ENCODE data around the gene NOL8. TPM values are rescaled to one million over a fixed set of nuclear protein-coding genes. Genes with fewer than 3 reads are reported as not detected.

Gene NOL8
- total and polyA plus RNA-seq, 4 donors = 5.3 to 21.2 (median 12.8) TPM

- no peak for TF ChIP-seq ZBTB33 (IDR thresholded peaks at IDR 0.05)
Observed at GRCh38 chr9:92332577-92333281, 7.6 kb upstream of the NOL8 start (continued).

GRCh38 chr9:92328225-92328624 is 3.1 kb upstream of the NOL8 start:
- Histone ChIP-seq H3K27me3 (ENCODE audit: control insufficient read depth in 4 of 4, insufficient read depth in 4 of 4, low read length in 3 of 4) (no peaks in the 10 kb centered on the region), H3K9ac (ENCODE audit: low read depth in 1 of 2, low read length in 2 of 2) (no peak overlapping the region), H3K4me1 (ENCODE audit: control insufficient read depth in 4 of 4, insufficient read depth in 4 of 4, low read length in 3 of 4) (peaks cover 0 to 20% (median 18%) of the 10 kb centered on the region in 4 donors), H3K9me3 (ENCODE audit: control insufficient read depth in 4 of 4, low read length in 3 of 4) (no peaks in the 10 kb centered on the region), H3K27ac (ENCODE audit: low read depth in 1 of 2, low read length in 2 of 2) (no peak overlapping the region), H3K4me3 (ENCODE audit: low read depth in 1 of 3, low read length in 3 of 3) (no peak overlapping the region), H3K36me3 (ENCODE audit: control insufficient read depth in 4 of 4, insufficient read depth in 3 of 4, low read depth in 1 of 4, low read length in 3 of 4) (no peaks in the 10 kb centered on the region)
- no peak for TF ChIP-seq MAX (IDR thresholded peaks at IDR 0.05)
- peak; percentile 14 to 20 for TF ChIP-seq RAD21 (IDR thresholded peaks at IDR 0.05)
- TF ChIP-seq REST (IDR thresholded peaks at IDR 0.05) = no peak
- no peak for TF ChIP-seq HNF4A (conservative IDR thresholded peaks at IDR 0.05)
- TF ChIP-seq ATF3 (IDR thresholded peaks at IDR 0.05) = no peak
- TF ChIP-seq YY1 (IDR thresholded peaks at IDR 0.05) = no peak
- no peak for TF ChIP-seq TAF1 (conservative IDR thresholded peaks at IDR 0.05)
- WGBS = 52% methylated on average over 2 of the region's 2 CpGs
- DNase-seq (ENCODE audit: low spot score) = no peak

GRCh38 chr9:92327283-92327850 is 2.2 kb upstream of the NOL8 start:
- Histone ChIP-seq H3K36me3 (ENCODE audit: control insufficient read depth in 4 of 4, insufficient read depth in 3 of 4, low read depth in 1 of 4, low read length in 3 of 4) (peaks cover 0 to 8% (median 7%) of the 10 kb centered on the region in 4 donors), H3K27ac (ENCODE audit: low read depth in 1 of 2, low read length in 2 of 2) (no peak overlapping the region)
- WGBS = 87% methylated on average over 2 of the region's 2 CpGs

More at GRCh38 chr9:92327283-92327850, 2.2 kb upstream of the NOL8 start:
- Histone ChIP-seq H3K27me3 (ENCODE audit: control insufficient read depth in 4 of 4, insufficient read depth in 4 of 4, low read length in 3 of 4) (no peaks in the 10 kb centered on the region), H3K9ac (ENCODE audit: low read depth in 1 of 2, low read length in 2 of 2) (no peak overlapping the region), H3K4me1 (ENCODE audit: control insufficient read depth in 4 of 4, insufficient read depth in 4 of 4, low read length in 3 of 4) (peaks cover 0 to 20% (median 18%) of the 10 kb centered on the region in 4 donors), H3K9me3 (ENCODE audit: control insufficient read depth in 4 of 4, low read length in 3 of 4) (no peaks in the 10 kb centered on the region), H3K4me3 (ENCODE audit: low read depth in 1 of 3, low read length in 3 of 3) (no peak overlapping the region)
- no peak for TF ChIP-seq MAX (IDR thresholded peaks at IDR 0.05)
- TF ChIP-seq RXRA (IDR thresholded peaks at IDR 0.05) = no peak
- TF ChIP-seq NR2F2 (IDR thresholded peaks at IDR 0.05) = no peak
- no peak for TF ChIP-seq FOXA1 (IDR thresholded peaks at IDR 0.05)
- TF ChIP-seq REST (IDR thresholded peaks at IDR 0.05) = no peak
- DNase-seq (ENCODE audit: low spot score) = no peak

All from liver (tissue), 9 donors.